NCI-H2227 (cell line): Measurements from ENCODE around the gene KIF26B.
"Not testable (repeated sequence)": the region's sequence is repeated elsewhere in the genome, so short reads cannot be mapped to it uniquely, and the experiment has no call there.

Source experiments
- DNase-seq: peaks from one replicate; lab custom pipeline; 2025; ENCODE audit not compliant: unreplicated experiment; lab: John Stamatoyannopoulos, UW

The KIF26B gene

DNA sequence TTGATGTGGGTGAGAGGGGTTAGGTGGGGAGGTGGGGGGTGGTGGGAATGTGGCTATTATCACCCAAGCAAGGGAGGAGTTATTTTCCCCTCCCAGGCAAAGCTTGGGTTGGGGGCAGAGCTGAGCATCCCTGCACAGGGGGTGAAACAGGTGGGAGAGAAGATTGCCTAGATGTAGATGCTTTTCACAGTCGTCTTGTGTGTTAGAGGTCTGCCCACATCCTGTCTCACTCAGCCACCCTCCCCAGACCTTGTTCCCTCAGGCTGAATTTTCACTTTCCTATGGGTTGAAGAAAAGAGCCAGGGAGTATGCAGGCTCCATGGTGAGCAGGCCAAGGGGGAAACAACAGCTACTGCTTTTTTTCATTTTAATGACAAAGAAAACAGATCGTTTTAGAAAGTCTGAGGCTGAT lies 223.5 kb downstream of the KIF26B start:
- no peak for DNase-seq

DNA sequence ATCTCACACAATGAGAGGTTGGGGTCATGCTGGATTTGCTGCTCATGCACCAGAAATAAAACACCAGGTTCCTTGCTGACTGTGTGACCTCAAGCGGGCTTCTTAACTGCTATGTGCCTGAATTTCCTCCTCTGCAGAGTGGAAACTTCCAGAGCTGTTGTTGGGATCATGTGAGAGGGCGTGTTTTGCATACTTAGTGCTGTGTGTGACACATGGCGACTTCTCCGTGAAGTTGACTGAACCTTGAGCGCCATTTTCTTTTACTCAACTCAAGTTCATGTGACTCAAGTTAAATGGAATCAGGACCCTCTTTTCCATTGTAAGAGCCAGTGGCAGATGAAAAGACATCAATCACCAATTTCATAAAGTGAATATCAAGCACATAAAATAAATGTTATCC lies 224.0 kb downstream of the KIF26B start:
- no peak for DNase-seq

DNA sequence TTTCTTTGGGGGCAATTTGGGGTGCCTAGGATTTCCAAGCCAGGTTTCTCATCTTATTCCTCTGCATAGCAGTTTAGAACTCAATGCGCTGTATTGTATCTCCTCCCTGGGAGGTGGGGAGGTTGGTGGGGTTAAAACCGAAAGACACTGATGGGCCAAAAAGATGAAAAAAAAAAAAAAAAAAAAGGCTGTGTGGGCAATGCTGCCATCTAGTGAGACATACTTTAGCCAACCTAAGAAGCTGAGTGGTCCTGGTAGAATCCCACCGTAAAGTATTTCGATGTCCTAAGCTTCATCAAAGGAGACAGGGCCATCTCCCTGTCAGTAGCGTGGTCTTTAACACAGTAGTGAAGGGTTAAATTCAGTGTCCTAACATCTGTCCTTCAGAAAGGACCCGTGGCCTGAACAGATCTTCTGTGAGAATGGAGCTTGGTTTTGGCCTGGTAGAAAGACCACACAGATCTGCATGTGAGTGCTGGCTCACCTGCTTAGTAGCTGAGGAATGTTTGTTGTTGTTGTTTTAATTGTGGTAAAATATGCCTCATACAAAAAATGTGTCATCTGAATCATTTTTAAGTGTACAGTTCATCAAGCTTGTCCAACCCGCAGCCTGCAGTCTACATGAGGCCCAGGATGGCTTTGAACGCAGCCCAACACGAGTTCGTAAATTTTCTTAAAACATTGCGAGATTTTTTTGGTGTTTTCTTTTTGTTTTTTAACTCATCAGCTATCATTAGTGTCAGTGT lies 226.2 kb downstream of the KIF26B start:
- DNase-seq = peak; percentile 49

- DNase-seq = no peak
Observed at GRCh38 chr1:245382981-245383380, 228.2 kb downstream of the KIF26B start.

- DNase-seq = peak; percentile 11
Observed at GRCh38 chr1:245383396-245384330, 228.9 kb downstream of the KIF26B start.

DNA sequence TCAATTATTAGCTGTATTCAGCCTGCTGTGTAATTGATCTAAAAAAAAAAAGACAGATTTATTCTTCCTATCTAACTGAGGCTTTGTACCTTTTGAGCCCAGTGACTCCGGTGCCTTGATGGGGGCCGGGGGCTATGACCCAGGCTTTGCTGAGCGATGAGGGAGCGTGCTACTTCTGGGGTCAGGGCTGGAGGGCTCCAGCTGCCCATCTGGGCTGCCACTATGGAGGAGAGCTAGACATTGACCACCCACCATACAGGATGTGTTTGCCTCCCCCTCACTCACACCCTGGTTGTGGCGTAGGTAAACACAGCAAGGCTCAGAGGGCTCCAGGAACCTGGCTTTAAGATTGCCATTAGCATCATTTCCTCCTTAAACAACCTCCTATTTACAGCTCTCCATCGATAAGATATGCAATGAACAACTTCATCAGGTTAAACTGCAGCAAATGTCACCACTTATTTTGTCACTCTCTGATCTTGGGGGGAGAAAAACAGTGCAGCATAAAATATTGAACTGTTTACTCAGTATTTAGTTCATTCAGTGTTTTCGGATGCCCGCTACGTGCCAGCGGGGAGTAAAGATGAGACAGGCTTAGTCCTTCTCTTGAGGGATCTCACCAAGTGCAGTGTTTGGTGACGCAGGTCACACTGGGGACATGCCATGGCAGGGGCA lies 231.6 kb downstream of the KIF26B start:
- no peak for DNase-seq

DNA sequence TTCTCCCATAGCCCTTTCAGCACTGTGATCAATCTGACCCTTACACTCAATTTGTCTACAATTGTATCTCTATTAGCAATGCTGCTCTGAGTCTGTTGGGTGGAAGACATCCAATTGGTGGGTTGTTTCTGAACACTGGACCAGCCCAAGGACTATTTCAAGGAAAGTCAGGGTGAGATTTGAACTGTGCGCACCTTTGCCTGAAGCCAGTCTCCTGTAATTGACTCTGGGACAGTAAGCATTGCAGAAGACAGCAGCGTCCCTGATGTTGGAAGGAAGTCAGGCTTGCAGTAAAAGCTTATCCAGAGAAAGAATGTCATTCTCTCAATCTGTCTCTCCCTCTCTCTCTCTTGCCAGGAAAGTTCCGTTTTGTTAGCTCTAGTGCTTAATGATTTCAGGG lies 233.9 kb downstream of the KIF26B start:
- no peak for DNase-seq

DNA sequence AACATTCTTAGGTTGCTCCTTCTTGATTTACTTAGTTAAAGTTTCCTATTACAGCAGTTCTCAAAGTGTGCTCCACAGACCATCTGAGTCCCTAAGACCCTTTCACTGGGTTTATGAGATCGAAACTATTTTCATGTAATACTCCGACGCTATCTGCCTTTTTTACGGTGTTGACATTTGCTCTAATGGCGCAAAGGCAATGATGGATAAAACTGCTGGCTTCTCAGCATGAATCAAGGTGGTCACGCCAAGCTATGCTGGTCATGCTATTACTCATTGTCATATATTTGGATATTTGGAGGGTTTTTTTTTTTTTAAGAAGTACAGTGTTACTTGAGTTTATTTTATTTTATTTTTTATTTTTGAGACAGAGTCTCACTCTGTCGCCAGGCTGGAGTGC lies 235.1 kb downstream of the KIF26B start:
- no peak for DNase-seq

DNA sequence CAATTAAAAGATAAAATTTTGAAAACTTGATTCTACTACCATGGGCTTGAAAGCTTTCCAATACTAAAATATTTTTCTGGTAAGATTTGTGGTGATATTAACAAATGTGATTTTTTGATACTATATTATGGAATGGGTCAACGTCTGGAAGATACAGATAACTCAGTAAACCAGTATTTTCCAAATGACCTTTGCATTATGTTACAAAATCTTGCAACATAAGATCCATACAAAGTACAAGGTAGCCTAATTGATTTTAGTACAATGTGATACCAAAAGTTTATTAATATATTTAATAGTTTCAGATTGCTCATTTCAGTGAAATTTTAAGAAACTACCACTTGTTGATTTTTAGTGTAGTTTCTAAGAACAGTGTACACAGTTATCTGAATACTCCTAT lies 236.2 kb downstream of the KIF26B start:
- DNase-seq = no peak

- no peak for DNase-seq
Observed at GRCh38 chr1:245393694-245394093, 238.9 kb downstream of the KIF26B start.

DNA sequence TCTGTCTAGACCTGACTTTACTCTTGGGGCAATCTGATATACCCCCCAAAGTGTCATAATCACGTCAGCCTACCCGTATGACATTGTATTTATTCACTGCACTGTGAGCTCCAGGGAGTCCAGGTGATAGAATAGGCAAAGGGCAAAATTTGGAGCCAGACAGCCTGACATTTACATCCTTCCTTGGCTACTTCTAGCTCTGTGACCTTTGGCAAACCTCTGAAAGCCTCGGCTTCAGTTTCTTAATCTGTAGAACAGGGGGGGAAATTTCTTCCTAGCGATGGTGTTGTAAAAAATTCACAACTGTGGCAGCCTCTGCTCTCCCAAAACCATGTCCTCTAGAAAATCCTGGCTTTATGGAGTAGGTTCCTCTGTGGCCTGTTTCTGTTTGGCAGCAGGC lies 240.9 kb downstream of the KIF26B start:
- no peak for DNase-seq

- DNase-seq = no peak
Observed at GRCh38 chr1:245396615-245397014, 241.8 kb downstream of the KIF26B start.

- no peak for DNase-seq
Observed at GRCh38 chr1:245397771-245398170, 243.0 kb downstream of the KIF26B start.

GRCh38 chr1:245398180-245398579 lies 243.4 kb downstream of the KIF26B start:
- no peak for DNase-seq

DNA sequence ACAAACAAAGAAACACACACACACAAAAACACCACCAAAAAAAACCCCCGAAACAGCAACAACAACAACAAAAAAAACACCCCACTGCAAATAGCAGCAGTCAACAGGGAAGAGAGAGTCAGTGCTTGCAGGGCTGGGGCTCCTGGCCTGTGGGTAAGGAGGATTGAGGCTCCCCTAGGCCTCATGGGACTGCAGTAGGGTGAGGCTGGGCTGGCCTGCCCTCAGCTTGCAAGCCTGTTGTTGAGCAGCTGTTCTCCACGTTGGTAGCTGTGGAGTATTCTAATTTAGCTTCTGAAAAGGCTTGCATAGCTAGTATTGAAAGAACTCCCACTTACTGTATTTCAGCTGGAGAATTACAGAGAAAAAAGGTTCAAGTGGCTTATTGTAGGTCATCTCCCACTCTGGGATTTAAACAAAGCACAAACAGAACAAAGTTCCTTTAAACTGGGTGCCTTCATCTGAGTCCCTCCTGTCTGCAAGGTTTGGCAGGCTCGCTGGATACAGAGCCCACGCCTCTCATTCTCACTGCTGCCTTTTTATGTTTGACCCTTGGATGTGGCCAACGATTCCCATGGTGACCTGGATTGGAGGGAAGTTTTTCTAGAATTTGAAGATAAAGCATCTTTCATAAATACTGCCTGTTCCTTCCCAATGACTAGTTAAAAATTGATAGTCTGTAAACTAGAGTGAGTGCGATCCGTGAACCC lies 247.2 kb downstream of the KIF26B start:
- no peak for DNase-seq

DNA sequence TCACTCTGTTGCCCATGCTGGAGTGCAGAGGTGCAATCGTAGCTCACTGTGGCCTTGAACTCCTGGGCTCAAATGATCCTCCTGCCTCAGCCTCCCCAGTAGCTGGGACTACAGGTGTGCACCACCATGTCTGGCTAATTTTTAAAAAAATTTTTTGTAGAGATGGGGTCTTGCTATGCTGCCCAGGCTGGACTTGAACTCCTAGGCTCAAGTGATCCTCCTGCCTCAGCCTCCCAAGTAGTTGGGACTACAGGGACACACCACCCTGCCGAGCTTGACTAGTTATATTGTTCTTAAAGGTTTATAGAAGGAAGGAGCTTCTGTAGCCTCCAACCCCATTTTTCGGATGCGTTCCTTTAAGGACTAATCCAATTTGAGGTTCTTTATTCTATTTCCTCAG lies 248.2 kb downstream of the KIF26B start:
- DNase-seq = not testable (repeated sequence)

GRCh38 chr1:245404527-245404926 lies 249.7 kb downstream of the KIF26B start:
- DNase-seq = no peak

DNA sequence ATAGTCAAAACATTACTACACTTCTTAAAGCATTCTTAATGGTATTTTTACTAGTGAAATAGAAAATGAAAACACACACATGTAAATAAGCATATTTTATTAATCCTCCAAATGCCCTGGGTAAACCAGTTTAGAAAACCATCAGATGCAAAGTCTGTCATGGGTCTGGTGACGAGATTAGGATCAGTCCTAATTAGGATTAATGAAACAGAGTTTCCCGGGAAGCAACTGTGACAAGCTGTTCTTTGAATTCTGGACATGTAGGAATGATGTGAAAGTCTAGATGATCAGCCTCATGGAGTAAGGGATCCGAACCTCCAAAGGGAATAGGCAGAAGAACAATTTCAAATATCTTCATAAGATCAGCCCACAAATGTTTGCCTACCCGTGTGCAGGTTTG lies 250.2 kb downstream of the KIF26B start:
- no peak for DNase-seq

- no peak for DNase-seq
Observed at GRCh38 chr1:245406426-245406825, 251.6 kb downstream of the KIF26B start.

- no peak for DNase-seq
Observed at GRCh38 chr1:245407983-245408382, 253.2 kb downstream of the KIF26B start.
